IMR-90 (cell line): ENCODE measurements around the gene BMP7.

ENCODE experiments used
- POLR2A ChIP-seq: IDR thresholded peaks from 2 replicates; pipeline ENCODE4 v1.6.1; 2012; ENCODE audit warnings: mild to moderate bottlenecking, low read depth, low read length
- TF ChIP-seq, protein P1 (sequence below): conservative IDR thresholded peaks from 2 replicates; pipeline ENCODE4 v1.5.1; 2012; ENCODE audit warnings: mild to moderate bottlenecking, low read depth, low read length, improper control_type of control experiment

DNA sequence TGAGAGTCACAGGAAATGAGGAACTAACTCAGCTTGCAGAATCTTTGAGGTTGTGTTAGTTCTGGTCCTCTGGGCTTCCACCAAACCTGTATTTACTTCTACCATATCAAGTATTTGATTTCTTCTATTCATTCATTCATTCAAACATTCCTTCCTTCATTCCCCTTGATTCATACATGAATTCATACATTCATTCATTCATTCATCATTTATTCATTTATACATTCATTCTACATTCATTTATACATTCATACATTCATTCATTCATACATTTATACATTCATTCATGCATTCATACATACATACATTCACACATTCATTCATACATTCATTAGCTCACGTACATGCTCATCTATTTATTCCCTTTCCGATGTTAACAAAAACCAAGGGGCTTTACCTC is 120.3 kb downstream of the BMP7 start:
- TF ChIP-seq POLR2A: no peak
- TF ChIP-seq, protein P1, sequence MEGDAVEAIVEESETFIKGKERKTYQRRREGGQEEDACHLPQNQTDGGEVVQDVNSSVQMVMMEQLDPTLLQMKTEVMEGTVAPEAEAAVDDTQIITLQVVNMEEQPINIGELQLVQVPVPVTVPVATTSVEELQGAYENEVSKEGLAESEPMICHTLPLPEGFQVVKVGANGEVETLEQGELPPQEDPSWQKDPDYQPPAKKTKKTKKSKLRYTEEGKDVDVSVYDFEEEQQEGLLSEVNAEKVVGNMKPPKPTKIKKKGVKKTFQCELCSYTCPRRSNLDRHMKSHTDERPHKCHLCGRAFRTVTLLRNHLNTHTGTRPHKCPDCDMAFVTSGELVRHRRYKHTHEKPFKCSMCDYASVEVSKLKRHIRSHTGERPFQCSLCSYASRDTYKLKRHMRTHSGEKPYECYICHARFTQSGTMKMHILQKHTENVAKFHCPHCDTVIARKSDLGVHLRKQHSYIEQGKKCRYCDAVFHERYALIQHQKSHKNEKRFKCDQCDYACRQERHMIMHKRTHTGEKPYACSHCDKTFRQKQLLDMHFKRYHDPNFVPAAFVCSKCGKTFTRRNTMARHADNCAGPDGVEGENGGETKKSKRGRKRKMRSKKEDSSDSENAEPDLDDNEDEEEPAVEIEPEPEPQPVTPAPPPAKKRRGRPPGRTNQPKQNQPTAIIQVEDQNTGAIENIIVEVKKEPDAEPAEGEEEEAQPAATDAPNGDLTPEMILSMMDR: no peak
